Memory B cell (primary cell): ENCODE data around the gene PAPPA.

Experiments used
- ATAC-seq: fragments of 150-1000 bp; cut with Tn5 transposase; 2 replicates; pipeline ENCODE4 v1.10.0; 2021; ENCODE audit warnings: low read depth, mild to moderate bottlenecking, moderate library complexity
- DNase-seq, 2 donors: peaks; one replicate each; pipeline ENCODE4 v3.0.0; 2022; ENCODE audit warnings: low spot score in 2 of 2
- H3K27ac Mint-ChIP-seq: one replicate; pipeline ENCODE4 v1.8.0; 2022; ENCODE audit warnings: mild to moderate bottlenecking, moderate library complexity, mixed read lengths
- H3K27me3 Mint-ChIP-seq: one replicate; pipeline ENCODE4 v1.8.0; 2022; ENCODE audit warnings: mixed read lengths
- H3K36me3 Mint-ChIP-seq: one replicate; pipeline ENCODE4 v1.8.0; 2022; ENCODE audit warnings: mild to moderate bottlenecking, mixed read lengths
- H3K4me1 Mint-ChIP-seq: one replicate; pipeline ENCODE4 v1.8.0; 2022; ENCODE audit warnings: mixed read lengths
- H3K4me3 Mint-ChIP-seq: one replicate; pipeline ENCODE4 v1.8.0; 2022; ENCODE audit warnings: mild to moderate bottlenecking, moderate library complexity, mixed read lengths
- H3K9me3 Mint-ChIP-seq: one replicate; pipeline ENCODE4 v1.8.0; 2022; ENCODE audit warnings: mixed read lengths

The PAPPA gene

GRCh38 chr9:116345393-116345792 is 191.8 kb downstream of the PAPPA start:
- no peak overlapping the region for H3K4me3 Mint-ChIP-seq
- ATAC-seq, result no peak
- H3K27me3 Mint-ChIP-seq, result peaks cover 5% of the 10 kb centered on the region
- no peaks in the 10 kb centered on the region for H3K36me3 Mint-ChIP-seq
- no peaks in the 10 kb centered on the region for H3K4me1 Mint-ChIP-seq
- H3K9me3 Mint-ChIP-seq, result peaks cover 3% of the 10 kb centered on the region
- H3K27ac Mint-ChIP-seq, result no peak overlapping the region
- no peak for DNase-seq

- no peak overlapping the region for H3K27ac Mint-ChIP-seq
Observed at GRCh38 chr9:116345817-116346216, 192.2 kb downstream of the PAPPA start.

DNA sequence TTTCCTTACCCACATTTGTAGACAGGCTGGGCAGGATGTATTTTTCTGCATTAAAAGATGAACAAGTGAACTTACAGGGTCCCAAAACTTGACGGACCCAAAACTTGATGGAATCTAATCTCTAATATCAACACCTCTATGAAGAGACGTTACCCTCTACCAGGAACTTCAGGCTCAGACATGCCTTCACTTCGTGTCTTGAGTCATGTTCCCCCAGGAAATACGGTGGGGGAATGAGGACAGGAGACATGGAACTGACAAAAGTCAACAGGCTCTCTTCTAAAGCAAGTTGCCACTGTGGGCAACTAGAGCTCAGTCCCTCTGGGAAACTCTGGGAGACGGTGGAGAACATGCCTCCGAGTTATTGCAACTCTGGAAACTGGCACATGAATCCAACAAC is 196.1 kb downstream of the PAPPA start:
- peaks cover 1% of the 10 kb centered on the region for H3K9me3 Mint-ChIP-seq
- peaks cover 2% of the 10 kb centered on the region for H3K27me3 Mint-ChIP-seq
- no peaks in the 10 kb centered on the region for H3K4me1 Mint-ChIP-seq
- no peak for DNase-seq
- H3K36me3 Mint-ChIP-seq, result no peaks in the 10 kb centered on the region
- no peak overlapping the region for H3K27ac Mint-ChIP-seq
- H3K4me3 Mint-ChIP-seq, result no peak overlapping the region
- ATAC-seq, result no peak

More at GRCh38 chr9:116345817-116346216, 192.2 kb downstream of the PAPPA start:
- H3K4me1 Mint-ChIP-seq, result no peaks in the 10 kb centered on the region
- peaks cover 3% of the 10 kb centered on the region for H3K9me3 Mint-ChIP-seq
- H3K27me3 Mint-ChIP-seq, result peaks cover 5% of the 10 kb centered on the region
- no peaks in the 10 kb centered on the region for H3K36me3 Mint-ChIP-seq
- H3K4me3 Mint-ChIP-seq, result no peak overlapping the region
- DNase-seq (no peak), ATAC-seq (no peak)

DNA sequence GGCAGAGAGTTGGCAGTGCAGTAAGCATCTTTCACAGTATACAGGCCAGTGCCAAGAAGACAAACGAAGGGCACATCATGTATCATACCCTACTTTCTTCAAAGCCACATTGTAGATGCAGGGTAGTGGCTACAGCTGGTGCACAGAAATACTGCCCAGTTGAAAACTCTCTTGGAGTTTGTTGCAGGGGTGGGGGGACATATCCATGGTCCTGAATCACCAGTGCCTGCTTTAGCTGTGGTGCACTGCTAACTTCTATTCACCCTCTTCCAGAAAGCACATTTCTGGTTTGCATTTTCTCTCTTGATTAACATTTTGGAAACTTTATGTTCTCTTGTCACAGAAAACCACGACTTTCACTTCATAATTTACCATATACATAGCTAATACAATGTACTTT is 196.6 kb downstream of the PAPPA start:
- Mint-ChIP-seq H3K27ac (no peak overlapping the region), H3K4me1 (no peaks in the 10 kb centered on the region), H3K9me3 (peaks cover 1% of the 10 kb centered on the region), H3K36me3 (no peaks in the 10 kb centered on the region), H3K27me3 (peaks cover 5% of the 10 kb centered on the region), H3K4me3 (no peak overlapping the region)
- no peak for ATAC-seq
- no peak for DNase-seq

- DNase-seq (no peak), ATAC-seq (no peak)
- Mint-ChIP-seq H3K27ac (no peak overlapping the region), H3K27me3 (peaks cover 5% of the 10 kb centered on the region), H3K4me1 (no peaks in the 10 kb centered on the region), H3K9me3 (peaks cover 1% of the 10 kb centered on the region), H3K36me3 (no peaks in the 10 kb centered on the region), H3K4me3 (no peak overlapping the region)
Observed at GRCh38 chr9:116352958-116353357, 199.4 kb downstream of the PAPPA start.

DNA sequence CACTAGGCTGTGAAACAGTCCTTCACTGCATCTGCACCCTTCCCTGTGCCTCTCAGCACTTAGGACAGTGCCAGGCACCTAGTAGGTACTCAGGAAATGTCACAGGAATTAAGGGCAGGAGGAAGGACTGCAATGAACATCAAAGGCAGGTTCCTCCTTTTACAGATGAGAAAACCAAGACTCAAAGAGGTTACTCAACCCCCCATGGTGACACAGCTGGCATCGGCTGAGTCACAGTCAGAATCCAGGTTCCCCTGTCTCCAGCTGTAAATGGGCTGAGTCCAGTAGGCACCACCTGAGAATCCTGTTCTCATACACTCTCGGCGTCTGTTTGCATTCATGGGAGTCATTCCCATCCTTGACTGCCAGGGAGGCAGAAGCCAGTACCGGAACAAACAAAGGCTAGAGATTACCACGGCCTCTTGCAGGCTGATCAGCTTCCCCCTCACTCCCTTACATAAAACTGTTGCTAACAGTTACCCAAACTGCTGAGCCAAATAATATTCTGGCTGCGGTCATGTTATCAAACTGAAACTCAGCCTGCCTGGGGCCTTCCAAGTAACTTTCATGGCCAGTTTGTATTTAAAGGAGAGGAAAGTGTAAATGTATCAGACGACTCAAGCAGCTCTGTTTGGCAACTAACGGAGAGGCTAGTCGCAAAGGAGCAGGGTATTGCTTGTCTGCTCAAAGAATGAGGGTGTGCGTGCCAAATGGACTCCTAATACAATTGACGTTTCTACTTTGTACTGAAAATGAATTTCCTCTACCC is 201.7 kb downstream of the PAPPA start:
- no peak overlapping the region for H3K27ac Mint-ChIP-seq
- H3K36me3 Mint-ChIP-seq, result no peaks in the 10 kb centered on the region
- H3K4me1 Mint-ChIP-seq, result no peaks in the 10 kb centered on the region
- ATAC-seq (no peak), DNase-seq (no peak)
- peaks cover 7% of the 10 kb centered on the region for H3K27me3 Mint-ChIP-seq
- peaks cover 1% of the 10 kb centered on the region for H3K9me3 Mint-ChIP-seq
- no peak overlapping the region for H3K4me3 Mint-ChIP-seq

DNA sequence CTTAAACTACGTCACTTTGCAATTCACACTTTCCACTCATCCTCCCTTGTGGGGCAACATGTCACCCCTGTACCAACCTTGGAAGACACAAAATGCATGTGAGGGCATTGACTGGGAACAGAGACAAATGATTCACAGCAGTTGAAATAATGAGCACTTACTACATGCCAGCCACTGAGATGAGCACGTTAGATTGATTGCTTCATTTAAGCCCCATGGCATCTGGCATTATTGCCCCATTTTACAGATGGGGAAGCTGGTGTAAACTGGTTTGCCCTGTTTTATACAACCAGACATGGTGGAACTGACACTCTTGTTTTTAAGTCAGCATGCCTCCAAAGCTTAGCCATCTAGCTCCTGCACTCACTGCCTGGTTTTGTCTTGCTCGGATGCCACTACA is 204.7 kb downstream of the PAPPA start:
- peaks cover 1% of the 10 kb centered on the region for H3K9me3 Mint-ChIP-seq

GRCh38 chr9:116360016-116360415 is 206.4 kb downstream of the PAPPA start:
- Mint-ChIP-seq H3K27me3 (peaks cover 5% of the 10 kb centered on the region), H3K27ac (no peak overlapping the region), H3K36me3 (no peaks in the 10 kb centered on the region), H3K4me1 (no peaks in the 10 kb centered on the region), H3K4me3 (no peak overlapping the region), H3K9me3 (no peaks in the 10 kb centered on the region)
- DNase-seq, result no peak
- no peak for ATAC-seq

More for the DNA sequence above, 204.7 kb downstream of the PAPPA start:
- DNase-seq (no peak), ATAC-seq (no peak)
- Mint-ChIP-seq H3K36me3 (no peaks in the 10 kb centered on the region), H3K4me1 (no peaks in the 10 kb centered on the region), H3K4me3 (no peak overlapping the region), H3K27me3 (peaks cover 9% of the 10 kb centered on the region), H3K27ac (no peak overlapping the region)

DNA sequence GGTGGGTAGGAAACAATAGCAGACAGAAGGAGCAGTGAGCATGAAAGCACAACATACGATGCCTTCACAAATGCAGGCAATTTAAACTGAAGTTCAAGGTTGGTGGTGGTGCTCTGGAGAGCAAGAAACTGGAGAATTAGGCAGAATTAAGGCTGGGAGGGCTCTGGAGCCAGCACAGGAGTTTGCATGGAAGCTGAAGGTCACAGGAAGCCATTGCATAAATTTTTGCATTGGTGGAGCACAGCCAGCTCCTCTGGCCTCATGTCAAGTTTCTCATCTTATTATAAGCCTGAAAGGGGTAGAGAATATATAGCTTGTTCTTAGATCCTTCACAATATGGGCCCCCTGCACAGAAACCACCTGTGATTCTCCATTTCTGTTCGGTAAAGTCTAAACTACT is 207.4 kb downstream of the PAPPA start:
- Mint-ChIP-seq H3K9me3 (no peaks in the 10 kb centered on the region), H3K36me3 (no peaks in the 10 kb centered on the region), H3K4me3 (no peak overlapping the region), H3K4me1 (no peaks in the 10 kb centered on the region), H3K27ac (no peak overlapping the region), H3K27me3 (peaks cover 4% of the 10 kb centered on the region)
- no peak for DNase-seq
- ATAC-seq, result no peak

DNA sequence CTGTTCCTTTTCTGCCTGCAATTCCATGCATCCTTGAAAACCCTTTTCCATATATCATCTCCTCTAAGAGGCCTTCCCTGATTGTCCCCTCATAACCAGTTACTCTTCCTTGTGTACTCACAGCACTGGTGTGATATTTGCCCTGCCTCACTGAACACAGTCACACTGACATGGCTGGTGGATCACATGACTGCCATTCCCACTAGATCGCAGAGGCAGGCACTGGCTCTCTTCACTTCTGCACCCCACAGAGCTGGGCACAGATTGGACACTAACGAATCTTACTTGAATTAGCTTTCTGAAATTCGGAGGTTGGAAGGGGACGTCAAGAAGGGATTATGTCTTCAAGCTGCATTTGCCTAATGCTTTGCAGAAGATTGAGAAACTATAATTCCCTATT is 208.0 kb downstream of the PAPPA start:
- Mint-ChIP-seq H3K4me3 (no peak overlapping the region), H3K4me1 (no peaks in the 10 kb centered on the region), H3K27me3 (peaks cover 4% of the 10 kb centered on the region), H3K9me3 (no peaks in the 10 kb centered on the region), H3K36me3 (no peaks in the 10 kb centered on the region), H3K27ac (no peak overlapping the region)
- DNase-seq (no peak), ATAC-seq (no peak)

DNA sequence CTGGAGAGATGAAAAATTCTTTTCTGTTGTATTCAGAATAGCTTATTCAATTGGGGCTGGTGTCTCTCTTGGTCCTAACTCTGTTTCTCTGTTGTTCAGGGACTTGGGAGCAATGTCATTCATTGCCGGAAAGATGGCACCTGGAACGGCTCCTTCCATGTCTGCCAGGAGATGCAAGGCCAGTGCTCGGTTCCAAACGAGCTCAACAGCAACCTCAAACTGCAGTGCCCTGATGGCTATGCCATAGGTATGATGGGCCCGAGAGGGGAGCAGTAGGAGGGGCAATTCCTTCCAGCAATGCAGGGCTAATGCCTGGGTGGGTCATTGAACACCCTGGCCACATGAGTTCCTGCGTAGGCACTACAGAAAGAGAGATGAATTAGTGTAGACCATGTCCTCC is 208.9 kb downstream of the PAPPA start:
- no peak for ATAC-seq
- no peak for DNase-seq
- H3K9me3 Mint-ChIP-seq, result no peaks in the 10 kb centered on the region
- no peak overlapping the region for H3K4me3 Mint-ChIP-seq
- no peaks in the 10 kb centered on the region for H3K36me3 Mint-ChIP-seq
- H3K27me3 Mint-ChIP-seq, result peaks cover 4% of the 10 kb centered on the region
- no peaks in the 10 kb centered on the region for H3K4me1 Mint-ChIP-seq
- no peak overlapping the region for H3K27ac Mint-ChIP-seq

- Mint-ChIP-seq H3K27me3 (peaks cover 5% of the 10 kb centered on the region), H3K27ac (no peak overlapping the region), H3K9me3 (no peaks in the 10 kb centered on the region), H3K4me1 (no peaks in the 10 kb centered on the region), H3K36me3 (peaks cover 2% of the 10 kb centered on the region), H3K4me3 (no peak overlapping the region)
- ATAC-seq (no peak), DNase-seq (no peak)
Observed at GRCh38 chr9:116365056-116365471, 211.5 kb downstream of the PAPPA start.

DNA sequence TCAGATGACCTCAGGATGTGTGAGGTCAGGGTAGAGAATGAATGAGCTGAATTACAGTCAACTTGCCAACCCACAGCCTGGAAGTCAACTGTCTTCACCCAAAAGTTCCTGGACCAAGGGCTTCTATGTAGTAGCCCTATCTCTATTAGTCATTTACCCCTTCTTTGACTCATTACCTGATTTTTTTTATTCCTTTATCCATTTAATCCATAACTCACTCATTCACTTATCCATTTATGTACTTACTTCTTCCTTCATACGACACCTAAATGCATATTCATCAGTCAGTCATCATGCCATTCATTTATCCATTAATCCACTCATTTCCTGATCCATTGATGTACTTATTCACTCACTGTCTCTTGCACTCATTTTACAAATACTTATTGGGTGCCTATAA is 212.7 kb downstream of the PAPPA start:
- DNase-seq (no peak), ATAC-seq (no peak)
- Mint-ChIP-seq H3K4me1 (no peaks in the 10 kb centered on the region), H3K9me3 (no peaks in the 10 kb centered on the region), H3K4me3 (no peak overlapping the region), H3K27ac (no peak overlapping the region), H3K27me3 (peaks cover 5% of the 10 kb centered on the region), H3K36me3 (peaks cover 2% of the 10 kb centered on the region)

- Mint-ChIP-seq H3K9me3 (no peaks in the 10 kb centered on the region), H3K27me3 (peaks cover 3% of the 10 kb centered on the region), H3K27ac (no peak overlapping the region), H3K36me3 (peaks cover 2% of the 10 kb centered on the region), H3K4me3 (no peak overlapping the region), H3K4me1 (no peaks in the 10 kb centered on the region)
- DNase-seq (no peak), ATAC-seq (no peak)
Observed at GRCh38 chr9:116368680-116369079, 215.1 kb downstream of the PAPPA start.

DNA sequence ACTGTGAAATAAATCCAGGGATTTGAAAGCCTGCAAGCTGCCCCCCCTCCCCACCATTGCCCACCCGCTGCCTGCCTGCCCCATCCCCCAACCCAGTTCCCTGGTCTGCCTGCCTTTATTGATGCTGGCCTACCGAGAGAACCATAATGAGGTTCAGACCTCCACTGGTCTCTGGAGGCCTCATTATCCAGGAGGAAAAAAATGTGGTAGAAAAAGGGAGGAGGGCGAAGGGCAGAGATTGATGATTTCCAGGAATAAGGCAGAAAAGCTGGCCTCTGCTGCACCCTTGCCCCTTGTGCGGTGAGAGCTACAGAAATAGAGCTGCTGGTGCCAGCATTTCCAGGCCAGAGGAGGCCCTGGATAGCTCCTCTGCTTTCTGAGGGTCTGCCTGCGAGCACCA is 216.1 kb downstream of the PAPPA start:
- Mint-ChIP-seq H3K36me3 (peaks cover 2% of the 10 kb centered on the region), H3K4me3 (no peak overlapping the region), H3K27ac (no peak overlapping the region), H3K4me1 (no peaks in the 10 kb centered on the region), H3K9me3 (peaks cover 3% of the 10 kb centered on the region), H3K27me3 (peaks cover 6% of the 10 kb centered on the region)
- ATAC-seq, result no peak
- no peak for DNase-seq
